ENCODE measurements around the gene MYH7.
"Not testable (repeated sequence)": the region's sequence is repeated elsewhere in the genome, so short reads cannot be mapped to it uniquely, and the experiment has no call there.

MYH7 gene

DNA sequence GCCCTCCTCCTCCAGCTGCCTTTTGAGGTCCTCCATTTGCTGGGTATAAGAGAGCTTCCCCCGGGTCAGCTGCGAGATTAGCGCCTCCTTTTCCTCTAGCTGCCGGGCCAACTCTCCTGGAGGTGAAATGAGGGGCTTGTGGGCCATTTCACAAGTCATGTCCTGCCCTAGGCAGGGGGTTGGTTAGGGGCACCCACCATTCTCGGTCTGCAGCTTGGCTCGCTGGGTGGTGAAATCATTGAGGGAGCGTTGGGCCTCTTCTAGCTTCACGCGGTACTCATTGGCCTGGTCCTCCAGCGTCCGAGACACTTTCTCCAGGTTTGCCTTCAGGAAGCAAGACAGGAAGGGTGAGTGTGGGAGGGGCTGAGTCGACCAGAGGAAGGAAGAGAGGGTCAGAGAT is 46.1 kb downstream of the MYH7 start:
- Histone ChIP-seq H3K4me1 (no peaks in the 10 kb centered on the region), H3K9ac (no peak overlapping the region), H3K79me2 (no peaks in the 10 kb centered on the region), H3K36me3 (ENCODE audit: control insufficient read depth, insufficient read depth, low read length) (no peaks in the 10 kb centered on the region), H3K9me3 (ENCODE audit: control insufficient read depth, low read length) (no peaks in the 10 kb centered on the region), H3K4me3 (ENCODE audit: low read depth, low read length) (no peak overlapping the region), H3K27ac (no peak overlapping the region), H2AFZ (no peak overlapping the region), H3K27me3 (ENCODE audit: control insufficient read depth, insufficient read depth, low read length) (no peaks in the 10 kb centered on the region), H3K4me2 (ENCODE audit: low read length) (no peak overlapping the region)
- no peak for TF ChIP-seq CTCF (IDR thresholded peaks at IDR 0.05)

- no peak for TF ChIP-seq CTCF (IDR thresholded peaks at IDR 0.05)
- Histone ChIP-seq H3K4me2 (ENCODE audit: low read length) (no peak overlapping the region), H3K27me3 (ENCODE audit: control insufficient read depth, insufficient read depth, low read length) (no peaks in the 10 kb centered on the region), H3K9me3 (ENCODE audit: control insufficient read depth, low read length) (no peaks in the 10 kb centered on the region), H3K9ac (no peak overlapping the region), H3K4me3 (ENCODE audit: low read depth, low read length) (no peak overlapping the region), H2AFZ (no peak overlapping the region), H3K79me2 (no peaks in the 10 kb centered on the region), H3K4me1 (no peaks in the 10 kb centered on the region), H3K36me3 (ENCODE audit: control insufficient read depth, insufficient read depth, low read length) (no peaks in the 10 kb centered on the region), H3K27ac (no peak overlapping the region)
Measured at GRCh38 chr14:23388996-23389395, 46.5 kb downstream of the MYH7 start.

DNA sequence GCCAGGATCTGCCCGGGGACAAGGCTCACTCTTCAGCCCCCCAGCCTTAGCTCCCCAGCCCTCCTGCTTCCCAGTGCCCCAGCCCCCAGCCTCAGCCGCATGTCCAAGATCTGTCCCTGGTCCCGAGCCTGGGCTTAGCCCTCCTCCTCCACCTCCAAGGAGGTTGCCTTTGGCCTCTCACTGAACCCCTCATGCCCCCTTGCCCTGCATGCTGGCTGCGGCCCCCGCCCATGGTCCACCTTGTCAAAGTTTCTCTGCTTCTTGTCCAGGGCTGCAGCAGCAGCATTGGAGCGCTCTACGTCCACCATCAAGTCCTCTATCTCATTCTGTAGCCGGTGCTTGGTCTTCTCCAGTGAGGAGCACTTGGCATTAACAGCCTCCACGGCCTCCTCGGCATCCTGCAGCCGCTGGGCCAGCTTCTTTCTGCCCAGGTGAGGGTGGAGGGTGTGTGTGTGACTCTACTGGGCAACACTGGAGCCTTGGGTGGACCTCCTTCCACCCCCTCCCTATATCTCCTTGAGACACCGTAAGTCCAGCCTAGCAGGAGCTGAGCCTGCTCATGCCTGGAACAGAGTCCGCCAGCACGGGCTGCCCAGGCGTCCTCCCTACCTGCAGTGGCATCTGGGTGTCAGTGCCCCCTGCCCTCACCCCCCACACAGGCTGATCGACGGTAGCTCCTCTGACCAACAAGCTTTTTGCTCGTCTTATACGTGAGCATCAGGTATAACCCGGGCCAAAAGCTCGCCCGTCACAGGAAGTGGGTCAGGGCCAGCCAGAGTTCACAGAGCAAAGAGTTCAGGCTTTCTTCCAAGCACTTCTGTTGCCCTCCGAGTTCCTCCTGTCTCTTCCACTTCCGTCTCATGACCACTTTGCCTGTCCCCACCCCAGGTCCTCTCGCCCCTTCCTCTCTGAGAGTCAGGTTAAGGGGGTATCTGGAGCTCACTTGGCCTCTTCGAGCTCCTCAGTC is 47.3 kb downstream of the MYH7 start:
- H3K9ac ChIP-seq = no peak overlapping the region
- H3K27me3 ChIP-seq (ENCODE audit: control insufficient read depth, insufficient read depth, low read length) = no peaks in the 10 kb centered on the region
- H3K4me3 ChIP-seq (ENCODE audit: low read depth, low read length) = no peak overlapping the region
- H3K36me3 ChIP-seq (ENCODE audit: control insufficient read depth, insufficient read depth, low read length) = no peaks in the 10 kb centered on the region
- no peak for TF ChIP-seq CTCF (IDR thresholded peaks at IDR 0.05)
- no peaks in the 10 kb centered on the region for H3K9me3 ChIP-seq (ENCODE audit: control insufficient read depth, low read length)
- no peaks in the 10 kb centered on the region for H3K4me1 ChIP-seq
- H3K79me2 ChIP-seq = no peaks in the 10 kb centered on the region
- H3K4me2 ChIP-seq (ENCODE audit: low read length) = no peak overlapping the region
- H3K27ac ChIP-seq = no peak overlapping the region
- no peak overlapping the region for H2AFZ ChIP-seq

- Histone ChIP-seq H3K79me2 (no peaks in the 10 kb centered on the region), H3K4me1 (no peaks in the 10 kb centered on the region), H3K4me2 (ENCODE audit: low read length) (no peak overlapping the region), H3K9ac (no peak overlapping the region), H3K9me3 (ENCODE audit: control insufficient read depth, low read length) (no peaks in the 10 kb centered on the region), H3K4me3 (ENCODE audit: low read depth, low read length) (no peak overlapping the region), H3K27ac (no peak overlapping the region), H3K27me3 (ENCODE audit: control insufficient read depth, insufficient read depth, low read length) (no peaks in the 10 kb centered on the region), H2AFZ (no peak overlapping the region), H3K36me3 (ENCODE audit: control insufficient read depth, insufficient read depth, low read length) (no peaks in the 10 kb centered on the region)
- no peak for TF ChIP-seq CTCF (IDR thresholded peaks at IDR 0.05)
Measured at GRCh38 chr14:23386999-23387398, 48.5 kb downstream of the MYH7 start.

DNA sequence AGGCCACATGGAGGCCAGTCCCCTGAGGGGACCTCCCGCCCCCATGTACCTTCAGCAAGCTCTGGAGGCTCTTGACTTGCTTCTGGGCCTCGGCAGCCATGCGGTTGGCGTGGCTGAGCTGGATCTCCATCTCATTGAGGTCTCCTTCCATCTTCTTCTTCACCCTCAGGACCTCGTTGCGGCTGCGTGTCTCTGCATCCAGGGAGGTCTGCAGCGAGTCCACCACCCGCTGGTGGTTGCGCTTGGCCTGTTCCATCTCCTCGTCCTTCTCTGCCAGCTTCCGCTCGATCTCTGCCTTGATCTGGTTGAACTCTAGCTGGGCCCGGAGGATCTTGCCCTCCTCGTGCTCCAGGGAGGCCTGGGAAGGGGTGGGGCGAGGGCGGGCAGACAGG is 49.2 kb downstream of the MYH7 start:
- not testable (repeated sequence) for H3K36me3 ChIP-seq (ENCODE audit: control insufficient read depth, insufficient read depth, low read length); H3K4me1 ChIP-seq; H3K4me3 ChIP-seq (ENCODE audit: low read depth, low read length); H2AFZ ChIP-seq; H3K4me2 ChIP-seq (ENCODE audit: low read length); H3K9ac ChIP-seq; H3K27ac ChIP-seq; H3K79me2 ChIP-seq; H3K27me3 ChIP-seq (ENCODE audit: control insufficient read depth, insufficient read depth, low read length); H3K9me3 ChIP-seq (ENCODE audit: control insufficient read depth, low read length)
